ENCODE data around the gene TUBA4A. TPM values are rescaled to one million over a fixed set of nuclear protein-coding genes. Genes with fewer than 3 reads are reported as not detected.

Gene TUBA4A
- total and polyA plus RNA-seq, 5 donors from 2014 or later: 217 to 323 (median 261) TPM

DNA sequence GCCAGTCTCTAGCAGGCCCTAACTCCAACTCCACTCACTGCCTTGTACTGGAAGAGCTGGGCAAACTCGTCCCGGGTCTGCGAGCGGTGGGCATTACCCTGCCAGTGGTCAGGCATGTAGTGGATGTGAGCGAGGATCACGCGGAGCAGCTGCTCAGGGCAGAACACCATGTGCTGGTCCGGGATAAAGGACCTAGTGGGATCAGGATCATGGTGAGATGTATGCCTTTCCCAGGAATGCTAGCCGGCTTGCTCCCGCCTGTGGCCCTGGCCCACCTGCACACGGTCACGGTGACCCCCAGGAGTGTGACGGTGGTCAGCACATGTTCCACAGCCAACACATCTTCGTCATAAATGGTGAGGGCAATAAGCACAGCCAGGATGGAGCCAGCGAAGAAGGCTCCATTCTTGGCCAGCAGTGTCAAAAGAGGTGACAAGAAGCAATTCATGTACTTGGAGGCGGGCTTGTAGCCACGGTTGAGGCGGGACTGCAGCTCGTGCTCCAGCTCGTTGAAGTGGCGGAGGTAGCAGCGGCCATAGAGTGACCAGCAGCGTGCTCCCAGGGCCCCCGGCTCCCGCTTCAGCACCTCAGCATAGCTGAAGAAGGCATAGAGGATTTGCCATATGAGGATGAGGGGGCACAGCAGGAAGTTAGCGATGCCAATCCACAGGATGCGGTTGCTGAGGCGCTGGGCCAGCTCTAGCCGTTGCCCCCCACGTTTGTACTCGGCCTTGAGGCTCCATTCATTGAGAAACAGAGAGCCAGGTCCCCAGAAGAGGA, 29.7 kb downstream of the TUBA4A start:
- Histone ChIP-seq H3K27ac (ENCODE audit: insufficient read depth, low read length, poor library complexity, severe bottlenecking) (no peak overlapping the region), H3K4me3 (ENCODE audit: low read depth, low read length) (no peak overlapping the region), H3K27me3 (ENCODE audit: control insufficient read depth, insufficient read depth, low read length) (no peaks in the 10 kb centered on the region), H3K9me3 (ENCODE audit: control insufficient read depth in 2 of 2, low read length in 2 of 2) (no peaks in the 10 kb centered on the region), H3K36me3 (ENCODE audit: control insufficient read depth, insufficient read depth, low read length) (peaks cover 59% of the 10 kb centered on the region), H3K4me1 (ENCODE audit: control insufficient read depth, insufficient read depth, low read length, poor library complexity, severe bottlenecking) (peaks cover 26% of the 10 kb centered on the region)
- Mint-ChIP-seq H3K9me3 (peaks cover 0 to 2% (median 0%) of the 10 kb centered on the region in 7 donors), H3K4me3 (peak overlapping the region in 2 of 4 donors; percentile 38 to 98), H3K36me3 (peaks cover 28% of the 10 kb centered on the region), H3K4me1 (peaks cover 11 to 37% (median 19%) of the 10 kb centered on the region in 4 donors), H3K27me3 (no peaks in the 10 kb centered on the region), H3K27ac (peak overlapping the region in 1 of 3 donors; percentile 52)
- DNase-seq (no peak), ATAC-seq (ENCODE audit: low read depth in 2 of 2) (no peak)

DNA sequence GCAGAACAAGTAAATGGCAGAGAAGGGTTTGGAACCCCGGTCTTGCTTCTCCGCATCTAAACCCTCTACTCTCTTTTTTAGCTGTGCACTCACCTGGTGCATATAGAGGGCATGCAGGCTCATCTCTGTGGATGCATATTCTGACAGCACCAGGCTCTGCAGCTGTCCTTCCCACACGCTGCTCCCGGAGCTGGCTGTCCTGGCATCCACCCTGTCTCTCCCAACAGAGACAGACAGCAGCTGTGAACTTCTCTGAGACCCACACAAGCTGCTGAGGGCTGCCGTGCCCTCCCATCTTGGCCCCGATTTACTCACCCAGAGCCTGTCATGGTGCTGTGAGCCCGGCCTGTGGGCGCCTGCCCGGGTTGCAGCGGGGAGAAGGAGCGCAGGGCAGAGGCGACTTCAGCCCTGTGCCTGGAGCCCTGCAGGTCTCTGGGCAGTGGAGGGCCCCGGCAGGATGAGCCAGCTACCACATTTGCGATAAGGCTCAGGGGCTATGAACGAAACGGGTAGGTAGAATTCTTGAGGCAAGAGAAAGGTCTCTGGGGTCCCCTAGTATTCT, 31.7 kb downstream of the TUBA4A start:
- Histone ChIP-seq H3K4me1 (ENCODE audit: control insufficient read depth, insufficient read depth, low read length, poor library complexity, severe bottlenecking) (peaks cover 23% of the 10 kb centered on the region), H3K27ac (ENCODE audit: insufficient read depth, low read length, poor library complexity, severe bottlenecking) (no peak overlapping the region), H3K4me3 (ENCODE audit: low read depth, low read length) (no peak overlapping the region), H3K27me3 (ENCODE audit: control insufficient read depth, insufficient read depth, low read length) (no peaks in the 10 kb centered on the region), H3K9me3 (ENCODE audit: control insufficient read depth in 2 of 2, low read length in 2 of 2) (no peaks in the 10 kb centered on the region), H3K36me3 (ENCODE audit: control insufficient read depth, insufficient read depth, low read length) (peaks cover 59% of the 10 kb centered on the region)
- Mint-ChIP-seq H3K27me3 (no peaks in the 10 kb centered on the region), H3K4me3 (peak overlapping the region in 2 of 4 donors; percentile 32 to 83), H3K4me1 (peaks cover 11 to 31% (median 19%) of the 10 kb centered on the region in 4 donors), H3K36me3 (peaks cover 28% of the 10 kb centered on the region), H3K27ac (peak overlapping the region in 1 of 3 donors; percentile 66), H3K9me3 (peaks cover 0 to 2% (median 0%) of the 10 kb centered on the region in 7 donors)
- ATAC-seq (ENCODE audit: low read depth in 2 of 2) (no peak), DNase-seq (no peak)

DNA sequence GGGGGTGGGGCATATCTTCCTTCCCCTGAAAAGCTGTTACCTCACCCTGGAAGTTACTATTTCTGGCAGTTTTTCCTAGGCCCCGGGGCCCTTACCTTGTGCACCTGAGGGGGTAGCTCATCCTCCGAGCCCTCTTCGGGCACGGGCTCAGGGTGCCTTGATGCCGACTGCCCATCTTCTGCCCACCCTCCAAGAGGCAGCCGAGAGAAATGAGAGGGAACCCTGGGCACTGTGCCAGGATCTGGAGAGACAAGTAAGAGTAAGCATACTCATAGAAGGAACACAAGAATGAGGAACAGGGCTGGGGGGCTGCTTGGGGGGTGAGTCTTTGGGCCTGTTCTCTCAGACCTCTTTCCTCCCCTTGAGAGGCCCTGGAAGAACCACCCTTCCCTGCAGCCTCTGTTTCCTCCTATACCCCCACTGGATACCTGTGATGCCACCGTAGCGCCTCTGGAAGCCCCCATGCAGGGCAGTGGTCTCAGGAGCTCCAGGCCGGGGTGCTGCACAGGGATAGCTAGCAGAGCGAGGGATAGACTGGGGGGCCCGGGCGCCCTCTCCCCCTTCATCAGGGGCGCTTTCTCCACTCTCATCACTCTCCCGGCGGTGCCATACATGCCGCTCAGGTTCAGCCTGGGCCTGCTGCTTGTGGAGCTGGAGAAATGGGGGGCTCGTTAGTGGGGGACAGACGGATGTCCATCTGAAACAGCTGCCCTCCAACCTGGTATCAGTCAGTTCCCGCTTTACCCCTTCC, 32.9 kb downstream of the TUBA4A start:
- Histone ChIP-seq H3K4me1 (ENCODE audit: control insufficient read depth, insufficient read depth, low read length, poor library complexity, severe bottlenecking) (peaks cover 23% of the 10 kb centered on the region), H3K36me3 (ENCODE audit: control insufficient read depth, insufficient read depth, low read length) (peaks cover 51% of the 10 kb centered on the region), H3K9me3 (ENCODE audit: control insufficient read depth in 2 of 2, low read length in 2 of 2) (no peaks in the 10 kb centered on the region), H3K27me3 (ENCODE audit: control insufficient read depth, insufficient read depth, low read length) (no peaks in the 10 kb centered on the region), H3K27ac (ENCODE audit: insufficient read depth, low read length, poor library complexity, severe bottlenecking) (no peak overlapping the region), H3K4me3 (ENCODE audit: low read depth, low read length) (no peak overlapping the region)
- DNase-seq (no peak), ATAC-seq (ENCODE audit: low read depth in 2 of 2) (no peak)
- H3K9me3 Mint-ChIP-seq: peaks cover 0 to 2% (median 0%) of the 10 kb centered on the region in 7 donors
- H3K4me1 Mint-ChIP-seq: peaks cover 9 to 31% (median 16%) of the 10 kb centered on the region in 4 donors
- H3K36me3 Mint-ChIP-seq: peaks cover 26% of the 10 kb centered on the region
- no peaks in the 10 kb centered on the region for H3K27me3 Mint-ChIP-seq
- H3K4me3 Mint-ChIP-seq: peak overlapping the region in 1 of 4 donors; percentile 87
- no peak overlapping the region for H3K27ac Mint-ChIP-seq

DNA sequence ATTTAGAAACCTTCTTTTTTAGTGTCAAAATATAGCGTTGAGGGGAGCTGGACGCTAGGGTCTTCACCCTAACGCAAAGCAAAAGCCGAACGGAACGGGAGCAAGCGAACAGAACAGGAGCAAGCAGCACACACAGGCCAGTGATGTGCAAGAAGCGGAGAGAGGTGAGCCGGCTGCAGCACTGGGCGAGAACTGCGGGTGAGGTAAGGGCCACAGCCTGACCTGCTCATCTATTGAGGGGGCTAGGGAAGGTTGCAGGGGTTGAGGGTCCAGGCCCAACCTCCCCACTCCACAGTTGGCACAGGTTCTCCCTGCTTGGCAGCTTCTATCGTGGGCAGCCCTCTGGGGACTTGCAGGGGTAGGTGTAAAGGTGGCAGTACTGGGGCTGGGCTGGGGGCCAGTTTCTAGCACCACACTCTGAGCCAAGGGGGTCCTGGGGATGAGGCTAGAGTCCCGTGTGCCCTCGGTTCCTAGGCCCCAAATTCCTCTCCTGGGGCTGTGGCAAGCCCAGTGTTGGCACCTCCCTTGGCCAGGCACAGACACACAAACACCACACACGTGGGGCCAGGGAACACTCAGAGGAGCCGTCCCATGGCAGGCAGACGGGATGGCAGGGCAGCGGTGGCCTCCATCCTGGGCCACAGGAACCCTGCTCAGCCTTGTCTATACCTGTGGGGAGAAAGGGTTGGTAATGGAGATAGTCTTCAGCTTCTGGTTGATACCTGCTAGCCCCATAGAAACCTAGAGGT, 33.8 kb downstream of the TUBA4A start:
- Histone ChIP-seq H3K27me3 (ENCODE audit: control insufficient read depth, insufficient read depth, low read length) (no peaks in the 10 kb centered on the region), H3K9me3 (ENCODE audit: control insufficient read depth in 2 of 2, low read length in 2 of 2) (no peaks in the 10 kb centered on the region), H3K4me3 (ENCODE audit: low read depth, low read length) (no peak overlapping the region), H3K27ac (ENCODE audit: insufficient read depth, low read length, poor library complexity, severe bottlenecking) (no peak overlapping the region), H3K4me1 (ENCODE audit: control insufficient read depth, insufficient read depth, low read length, poor library complexity, severe bottlenecking) (peaks cover 23% of the 10 kb centered on the region), H3K36me3 (ENCODE audit: control insufficient read depth, insufficient read depth, low read length) (peaks cover 42% of the 10 kb centered on the region)
- no peak for ATAC-seq (ENCODE audit: low read depth in 2 of 2)
- Mint-ChIP-seq H3K4me3 (peak overlapping the region; percentile 85 to 89 (median 86)), H3K36me3 (peaks cover 21% of the 10 kb centered on the region), H3K4me1 (peaks cover 9 to 26% (median 15%) of the 10 kb centered on the region in 4 donors), H3K27me3 (no peaks in the 10 kb centered on the region), H3K27ac (peak overlapping the region in 1 of 3 donors; percentile 67), H3K9me3 (peaks cover 0 to 2% (median 0%) of the 10 kb centered on the region in 7 donors)
- no peak for DNase-seq

DNA sequence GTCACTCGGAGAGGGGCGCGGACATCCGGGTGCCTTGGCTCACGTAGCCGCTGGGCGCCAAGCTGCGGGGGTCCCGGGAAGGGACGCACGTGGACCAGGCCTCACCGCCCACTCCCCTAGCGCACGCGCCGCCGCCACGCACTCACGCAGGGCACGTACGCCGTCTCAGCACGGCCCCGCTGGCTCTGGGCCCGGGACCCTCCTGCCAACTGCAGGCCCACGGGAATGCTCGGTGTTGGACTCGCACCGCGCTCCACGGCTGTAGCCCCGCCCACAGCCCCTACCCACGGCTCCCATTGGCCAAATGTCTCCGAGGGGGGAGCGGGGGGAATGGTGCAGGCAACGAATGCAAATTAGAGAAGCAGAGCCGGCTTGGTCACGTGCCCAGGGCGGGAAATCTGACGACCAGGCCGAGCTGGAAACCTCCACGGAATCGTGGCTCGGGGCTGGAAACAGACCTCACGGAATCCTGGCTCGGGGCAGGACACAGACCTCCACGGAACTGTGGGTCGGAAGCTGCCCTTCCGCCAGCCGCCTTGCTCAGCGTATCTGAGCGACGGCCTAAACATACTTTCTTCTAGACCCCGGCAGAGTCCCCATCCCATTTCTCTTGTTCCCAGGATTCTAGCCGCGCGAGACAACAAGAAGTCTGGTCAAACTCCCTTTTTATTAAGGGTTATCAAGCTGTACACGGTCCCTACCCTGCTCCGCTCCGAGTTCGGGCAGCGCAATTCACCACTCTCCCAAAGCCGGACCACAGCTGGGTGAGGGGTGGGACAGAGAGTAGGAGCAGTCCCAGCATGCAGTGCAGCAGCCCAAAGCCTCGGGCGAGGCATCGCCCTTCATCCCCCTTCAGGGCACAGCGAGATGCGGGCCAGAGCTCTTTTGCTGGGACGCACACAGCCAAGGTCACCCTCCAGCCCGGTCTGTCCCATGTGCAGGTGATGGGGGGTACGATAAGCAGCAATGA, 34.7 kb downstream of the TUBA4A start, which contains the start of gene ABCB6:
ABCB6 (minus strand) TSS at position 227 of the 970 bp plus-strand sequence. CDS start 285 bp downstream, outside the sequence.
- peaks cover 32% of the 10 kb centered on the region for H3K36me3 ChIP-seq (ENCODE audit: control insufficient read depth, insufficient read depth, low read length)
- Mint-ChIP-seq H3K27ac (peak within 1 kb of the TSS; percentile 27 to 86 (median 84)), H3K27me3 (no peaks in the 10 kb centered on the region), H3K4me3 (peak within 1 kb of the TSS; percentile 86 to 92 (median 88)), H3K36me3 (peaks cover 17% of the 10 kb centered on the region), H3K4me1 (peaks cover 10 to 26% (median 14%) of the 10 kb centered on the region in 4 donors), H3K9me3 (peaks cover 0 to 2% (median 0%) of the 10 kb centered on the region in 7 donors)
- H3K27me3 ChIP-seq (ENCODE audit: control insufficient read depth, insufficient read depth, low read length): no peaks in the 10 kb centered on the region
- H3K4me3 ChIP-seq (ENCODE audit: low read depth, low read length): peak within 1 kb of the TSS; percentile 66
- H3K27ac ChIP-seq (ENCODE audit: insufficient read depth, low read length, poor library complexity, severe bottlenecking): peak within 1 kb of the TSS; percentile 50
- peak; percentile 77 to 80 for ATAC-seq (ENCODE audit: low read depth in 2 of 2)
- no peaks in the 10 kb centered on the region for H3K9me3 ChIP-seq (ENCODE audit: control insufficient read depth in 2 of 2, low read length in 2 of 2)
- peaks cover 23% of the 10 kb centered on the region for H3K4me1 ChIP-seq (ENCODE audit: control insufficient read depth, insufficient read depth, low read length, poor library complexity, severe bottlenecking)
- DNase-seq: peak; percentile 80 to 93 (median 86)

DNA sequence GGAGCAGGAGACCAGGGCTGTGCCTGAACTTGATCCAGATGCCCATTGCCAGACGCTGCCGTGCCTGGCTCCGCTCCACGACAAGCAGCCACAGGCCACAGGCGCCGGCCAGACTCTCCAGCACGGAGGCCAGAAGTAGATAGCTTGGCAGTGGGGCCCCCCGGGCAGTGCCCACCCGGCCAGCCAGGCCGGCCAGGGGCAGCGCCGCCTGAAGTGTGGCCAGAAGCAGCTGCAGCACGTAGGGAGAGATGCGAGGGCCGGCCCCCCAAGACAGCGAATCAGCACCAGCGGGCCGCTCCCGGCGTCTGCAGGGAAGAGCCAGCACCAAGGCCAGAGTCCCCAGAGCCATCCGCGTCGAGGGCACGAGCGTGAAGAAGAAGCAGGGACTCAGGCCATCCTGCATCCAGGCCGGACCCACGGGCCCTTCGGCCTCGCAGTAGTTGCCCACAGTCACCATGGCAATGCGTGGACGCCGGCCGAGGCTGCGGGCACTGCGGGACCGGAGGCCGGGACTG, 35.4 kb downstream of the TUBA4A start:
- Histone ChIP-seq H3K27ac (ENCODE audit: insufficient read depth, low read length, poor library complexity, severe bottlenecking) (peak overlapping the region; percentile 50), H3K9me3 (ENCODE audit: control insufficient read depth in 2 of 2, low read length in 2 of 2) (no peaks in the 10 kb centered on the region), H3K4me1 (ENCODE audit: control insufficient read depth, insufficient read depth, low read length, poor library complexity, severe bottlenecking) (peaks cover 23% of the 10 kb centered on the region), H3K36me3 (ENCODE audit: control insufficient read depth, insufficient read depth, low read length) (peaks cover 25% of the 10 kb centered on the region), H3K27me3 (ENCODE audit: control insufficient read depth, insufficient read depth, low read length) (no peaks in the 10 kb centered on the region), H3K4me3 (ENCODE audit: low read depth, low read length) (peak overlapping the region; percentile 66)
- H3K27ac Mint-ChIP-seq: peak overlapping the region in 2 of 3 donors; percentile 84 to 86
- DNase-seq (no peak), ATAC-seq (ENCODE audit: low read depth in 2 of 2) (peak; percentile 14 to 23)
- no peaks in the 10 kb centered on the region for H3K27me3 Mint-ChIP-seq
- H3K4me1 Mint-ChIP-seq: peaks cover 10 to 24% (median 14%) of the 10 kb centered on the region in 4 donors
- peak overlapping the region; percentile 86 to 92 (median 88) for H3K4me3 Mint-ChIP-seq
- peaks cover 10% of the 10 kb centered on the region for H3K36me3 Mint-ChIP-seq
- H3K9me3 Mint-ChIP-seq: peaks cover 0 to 2% (median 0%) of the 10 kb centered on the region in 7 donors
